Muscle of arm (tissue), 14 donors: ENCODE measurements around the gene SORT1. TPM values are rescaled to one million over a fixed set of nuclear protein-coding genes. Genes with fewer than 3 reads are reported as not detected.
"Not testable (repeated sequence)": the region's sequence is repeated elsewhere in the genome, so short reads cannot be mapped to it uniquely, and the experiment has no call there.

Source experiments
- DNase-seq: peaks from one replicate; pipeline ENCODE4 v3.0.0-alpha.2; 2013
- long read RNA-seq, 11 donors: transcript quantifications; one replicate each; lab custom pipeline, GENCODE V29; 2026
- polyA plus RNA-seq, 12 donors: library from polyadenylated mRNA; unstranded; fragments of 120-200 nt; gene quantifications; one replicate each; pipeline ENCODE4 v1.2.1, GENCODE V29; 2013; ENCODE audit not compliant: insufficient read length in 12 of 12

Gene SORT1
- 10 to 100 TPM in 11 of 12 donors, not detected in 1; 20.0 to 42.1 (median 34.6) TPM for polyA plus RNA-seq
- long read RNA-seq, donor 1, full-length matches to known transcripts = 4 of 10 reads
- long read RNA-seq, donor 1, partial matches to known transcripts = 6 of 10 reads
- long read RNA-seq, donor 1, other reads (novel, unspliced or antisense) = 0 of 10 reads
- long read RNA-seq, donor 2, full-length matches to known transcripts = 6 of 6 reads
- long read RNA-seq, donor 2, partial matches to known transcripts = 0 of 6 reads
- long read RNA-seq, donor 2, other reads (novel, unspliced or antisense) = 0 of 6 reads
- long read RNA-seq, donor 3, full-length matches to known transcripts = 2 of 2 reads
- long read RNA-seq, donor 3, partial matches to known transcripts = 0 of 2 reads
- long read RNA-seq, donor 3, other reads (novel, unspliced or antisense) = 0 of 2 reads
- long read RNA-seq, donor 4, full-length matches to known transcripts = 1 of 1 reads
- long read RNA-seq, donor 4, partial matches to known transcripts = 0 of 1 reads
- long read RNA-seq, donor 4, other reads (novel, unspliced or antisense) = 0 of 1 reads
- long read RNA-seq, donor 5, full-length matches to known transcripts = 7 of 7 reads
- long read RNA-seq, donor 5, partial matches to known transcripts = 0 of 7 reads
- long read RNA-seq, donor 5, other reads (novel, unspliced or antisense) = 0 of 7 reads
- long read RNA-seq, donor 6, full-length matches to known transcripts = 5 of 5 reads
- long read RNA-seq, donor 6, partial matches to known transcripts = 0 of 5 reads
- long read RNA-seq, donor 6, other reads (novel, unspliced or antisense) = 0 of 5 reads
- long read RNA-seq, donor 7, full-length matches to known transcripts = 1 of 1 reads
- long read RNA-seq, donor 7, partial matches to known transcripts = 0 of 1 reads
- long read RNA-seq, donor 7, other reads (novel, unspliced or antisense) = 0 of 1 reads
- long read RNA-seq, donor 8, full-length matches to known transcripts = 6 of 6 reads
- long read RNA-seq, donor 8, partial matches to known transcripts = 0 of 6 reads
- long read RNA-seq, donor 8, other reads (novel, unspliced or antisense) = 0 of 6 reads
- long read RNA-seq, donor 9, full-length matches to known transcripts = 1 of 1 reads
- long read RNA-seq, donor 9, partial matches to known transcripts = 0 of 1 reads
- long read RNA-seq, donor 9, other reads (novel, unspliced or antisense) = 0 of 1 reads
- long read RNA-seq, donor 10, full-length matches to known transcripts = 7 of 7 reads
- long read RNA-seq, donor 10, partial matches to known transcripts = 0 of 7 reads
- long read RNA-seq, donor 10, other reads (novel, unspliced or antisense) = 0 of 7 reads
- long read RNA-seq, donor 11, full-length matches to known transcripts = 6 of 6 reads
- long read RNA-seq, donor 11, partial matches to known transcripts = 0 of 6 reads
- long read RNA-seq, donor 11, other reads (novel, unspliced or antisense) = 0 of 6 reads

- DNase-seq = peak; percentile 82
Measured at GRCh38 chr1:109397581-109398342, at the start of gene SORT1. Gene SORT1, minus strand, starts transcription at chr1:109397918. Its CDS starts 26 bp downstream, at chr1:109397892.

GRCh38 chr1:109445949-109446695 is 48.4 kb upstream of the SORT1 start:
- DNase-seq = not testable (repeated sequence)

- DNase-seq = no peak
Measured at GRCh38 chr1:109444346-109444745, 46.6 kb upstream of the SORT1 start.

GRCh38 chr1:109443476-109443875 is 45.8 kb upstream of the SORT1 start:
- DNase-seq = no peak

GRCh38 chr1:109441069-109441468 is 43.4 kb upstream of the SORT1 start:
- DNase-seq = no peak

GRCh38 chr1:109438798-109439297 is 41.1 kb upstream of the SORT1 start:
- DNase-seq = no peak

GRCh38 chr1:109434484-109434883 is 36.8 kb upstream of the SORT1 start:
- DNase-seq = no peak

- DNase-seq = no peak
Measured at GRCh38 chr1:109433322-109433721, 35.6 kb upstream of the SORT1 start.

GRCh38 chr1:109432336-109432735 is 34.6 kb upstream of the SORT1 start:
- no peak for DNase-seq

GRCh38 chr1:109427171-109427467 is 29.4 kb upstream of the SORT1 start:
- DNase-seq = no peak

GRCh38 chr1:109426281-109427170 is 28.8 kb upstream of the SORT1 start, which contains the start of gene PSMA5:
Gene PSMA5, minus strand, starts transcription at chr1:109426448. Its CDS starts 118 bp downstream, at chr1:109426330.
- peak; percentile 96 for DNase-seq

GRCh38 chr1:109425391-109426280 is 27.9 kb upstream of the SORT1 start:
- DNase-seq = no peak

- no peak for DNase-seq
Measured at GRCh38 chr1:109423498-109423897, 25.8 kb upstream of the SORT1 start.

GRCh38 chr1:109412551-109412950 is 14.8 kb upstream of the SORT1 start:
- no peak for DNase-seq

GRCh38 chr1:109404838-109405237 is 7.1 kb upstream of the SORT1 start:
- no peak for DNase-seq

GRCh38 chr1:109402025-109402424 is 4.3 kb upstream of the SORT1 start:
- DNase-seq = no peak

GRCh38 chr1:109400035-109400655 is 2.4 kb upstream of the SORT1 start:
- DNase-seq = no peak
